ENCODE results near the gene NRG2. TPM values are rescaled to one million over a fixed set of nuclear protein-coding genes. Genes with fewer than 3 reads are reported as not detected.

Gene NRG2
- total RNA-seq, 1 donor from 2014 or later: 1.9 TPM

GRCh38 chr5:139816566-139816965, 226.5 kb downstream of the NRG2 start:
- intact Hi-C loops (cut with micrococcal nuclease): no loop called here
- DNase-seq (no peak), ATAC-seq (no peak)

GRCh38 chr5:139814704-139815280, 228.3 kb downstream of the NRG2 start:
- ATAC-seq (no peak), DNase-seq (no peak)
- intact Hi-C loops (cut with micrococcal nuclease): no loop called here

- ATAC-seq (no peak), DNase-seq (no peak)
- intact Hi-C loops (cut with micrococcal nuclease): no loop called here
Measured at GRCh38 chr5:139814191-139814601, 228.9 kb downstream of the NRG2 start.

- intact Hi-C loops (cut with micrococcal nuclease): no loop called here
- ATAC-seq (no peak), DNase-seq (no peak)
Measured at GRCh38 chr5:139812836-139813805, 230.0 kb downstream of the NRG2 start.

- intact Hi-C loops (cut with micrococcal nuclease): no loop called here
- ATAC-seq (no peak), DNase-seq (no peak)
Measured at GRCh38 chr5:139812323-139812722, 230.8 kb downstream of the NRG2 start.

- ATAC-seq (no peak), DNase-seq (no peak)
- intact Hi-C loops (cut with micrococcal nuclease): no loop called here
Measured at GRCh38 chr5:139811274-139811607, 231.9 kb downstream of the NRG2 start.

GRCh38 chr5:139810341-139811273, 232.5 kb downstream of the NRG2 start:
- DNase-seq (no peak), ATAC-seq (no peak)
- intact Hi-C loops (cut with micrococcal nuclease): no loop called here

GRCh38 chr5:139809331-139809810, 233.7 kb downstream of the NRG2 start:
- intact Hi-C loops (cut with micrococcal nuclease): no loop called here
- DNase-seq (no peak), ATAC-seq (no peak)

GRCh38 chr5:139808481-139809330, 234.4 kb downstream of the NRG2 start:
- intact Hi-C loops (cut with micrococcal nuclease): no loop called here
- ATAC-seq (peak; percentile 76), DNase-seq (peak; percentile 52)

GRCh38 chr5:139807647-139808030, 235.5 kb downstream of the NRG2 start:
- intact Hi-C loops (cut with micrococcal nuclease): no loop called here
- ATAC-seq: no peak
- no peak for DNase-seq

- ATAC-seq: no peak
- intact Hi-C loops (cut with micrococcal nuclease): no loop called here
- DNase-seq: no peak
Measured at GRCh38 chr5:139806726-139807646, 236.1 kb downstream of the NRG2 start.

GRCh38 chr5:139806111-139806510, 237.0 kb downstream of the NRG2 start:
- no peak for DNase-seq
- intact Hi-C loops (cut with micrococcal nuclease): no loop called here
- no peak for ATAC-seq

GRCh38 chr5:139805545-139805944, 237.6 kb downstream of the NRG2 start:
- intact Hi-C loops (cut with micrococcal nuclease): no loop called here
- DNase-seq: no peak
- no peak for ATAC-seq

- DNase-seq (no peak), ATAC-seq (no peak)
- intact Hi-C loops (cut with micrococcal nuclease): no loop called here
Measured at GRCh38 chr5:139804800-139805397, 238.2 kb downstream of the NRG2 start.

- DNase-seq: no peak
Measured at GRCh38 chr5:139803978-139804377, 239.1 kb downstream of the NRG2 start.

GRCh38 chr5:139799359-139799758, 243.7 kb downstream of the NRG2 start:
- intact Hi-C loops (cut with micrococcal nuclease): no loop called here
- no peak for ATAC-seq
- no peak for DNase-seq

More at GRCh38 chr5:139803978-139804377, 239.1 kb downstream of the NRG2 start:
- no peak for ATAC-seq
- intact Hi-C loops (cut with micrococcal nuclease): no loop called here

GRCh38 chr5:139798883-139799282, 244.2 kb downstream of the NRG2 start:
- ATAC-seq (no peak), DNase-seq (no peak)
- intact Hi-C loops (cut with micrococcal nuclease): no loop called here
